Pons (tissue), 1 donor: ENCODE data around the gene UGT3A1.
"Not testable (repeated sequence)": the region's sequence is repeated elsewhere in the genome, so short reads cannot be mapped to it uniquely, and the experiment has no call there.

Experiments
- DNase-seq: peaks from one replicate; pipeline ENCODE4 v3.0.0-alpha.2; 2016; ENCODE audit warnings: low spot score

UGT3A1 gene, protein sequence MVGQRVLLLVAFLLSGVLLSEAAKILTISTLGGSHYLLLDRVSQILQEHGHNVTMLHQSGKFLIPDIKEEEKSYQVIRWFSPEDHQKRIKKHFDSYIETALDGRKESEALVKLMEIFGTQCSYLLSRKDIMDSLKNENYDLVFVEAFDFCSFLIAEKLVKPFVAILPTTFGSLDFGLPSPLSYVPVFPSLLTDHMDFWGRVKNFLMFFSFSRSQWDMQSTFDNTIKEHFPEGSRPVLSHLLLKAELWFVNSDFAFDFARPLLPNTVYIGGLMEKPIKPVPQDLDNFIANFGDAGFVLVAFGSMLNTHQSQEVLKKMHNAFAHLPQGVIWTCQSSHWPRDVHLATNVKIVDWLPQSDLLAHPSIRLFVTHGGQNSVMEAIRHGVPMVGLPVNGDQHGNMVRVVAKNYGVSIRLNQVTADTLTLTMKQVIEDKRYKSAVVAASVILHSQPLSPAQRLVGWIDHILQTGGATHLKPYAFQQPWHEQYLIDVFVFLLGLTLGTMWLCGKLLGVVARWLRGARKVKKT

DNA sequence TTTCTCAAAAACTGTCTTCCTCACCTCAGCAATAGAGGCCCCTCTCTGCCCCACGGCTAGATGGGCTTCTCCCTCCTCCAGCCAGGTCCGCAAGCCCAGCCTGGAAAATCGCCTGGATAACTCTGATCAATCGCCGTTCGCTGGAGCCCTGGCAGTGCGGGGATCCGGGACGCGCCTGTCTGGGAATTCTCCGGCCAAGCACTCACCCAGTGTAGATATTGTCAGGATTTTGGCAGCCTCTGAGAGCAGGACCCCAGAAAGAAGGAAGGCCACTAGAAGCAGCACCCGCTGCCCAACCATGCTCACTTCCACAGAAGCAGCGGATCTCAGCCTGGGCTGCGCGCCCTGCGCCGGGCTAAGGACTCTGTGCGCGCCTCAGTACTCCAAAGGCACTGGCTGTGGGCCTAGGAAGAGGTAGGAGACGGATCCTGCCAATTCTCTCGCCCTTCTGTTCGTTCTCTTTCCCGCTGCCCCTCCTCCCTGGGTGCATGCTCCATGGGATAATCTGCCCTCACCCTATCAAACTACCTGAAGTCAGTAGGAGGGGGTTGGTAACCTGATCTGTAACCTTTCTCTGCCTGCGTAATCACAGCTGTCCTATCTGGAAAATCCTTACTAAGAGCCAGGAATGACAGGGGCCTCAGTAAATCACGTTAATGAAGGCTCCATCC lies at the start of gene UGT3A1:
TSS of gene UGT3A1 (minus strand) at position 450 of the 671 bp plus-strand sequence. CDS start at position 300, 150 bp downstream.
- DNase-seq: no peak

DNA sequence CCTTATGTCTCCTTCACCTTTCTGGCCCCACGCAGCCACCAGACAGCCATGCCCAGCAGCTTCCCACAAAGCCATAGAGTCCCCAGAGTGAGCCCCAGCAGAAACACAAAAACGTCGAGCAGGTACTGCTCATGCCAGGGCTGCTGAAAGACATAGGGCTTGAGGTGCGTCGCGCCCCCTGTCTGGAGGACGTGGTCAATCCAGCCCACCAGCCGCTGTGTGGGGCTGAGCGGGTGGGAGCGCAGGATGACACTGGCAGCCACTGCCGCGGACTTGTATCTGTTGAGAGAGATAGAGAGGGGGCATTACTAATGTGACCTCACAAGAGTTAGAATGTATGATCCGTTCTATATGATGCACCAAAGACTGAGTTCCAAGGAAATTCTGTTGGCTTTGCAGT lies 44.5 kb upstream of the UGT3A1 start:
- no peak for DNase-seq

DNA sequence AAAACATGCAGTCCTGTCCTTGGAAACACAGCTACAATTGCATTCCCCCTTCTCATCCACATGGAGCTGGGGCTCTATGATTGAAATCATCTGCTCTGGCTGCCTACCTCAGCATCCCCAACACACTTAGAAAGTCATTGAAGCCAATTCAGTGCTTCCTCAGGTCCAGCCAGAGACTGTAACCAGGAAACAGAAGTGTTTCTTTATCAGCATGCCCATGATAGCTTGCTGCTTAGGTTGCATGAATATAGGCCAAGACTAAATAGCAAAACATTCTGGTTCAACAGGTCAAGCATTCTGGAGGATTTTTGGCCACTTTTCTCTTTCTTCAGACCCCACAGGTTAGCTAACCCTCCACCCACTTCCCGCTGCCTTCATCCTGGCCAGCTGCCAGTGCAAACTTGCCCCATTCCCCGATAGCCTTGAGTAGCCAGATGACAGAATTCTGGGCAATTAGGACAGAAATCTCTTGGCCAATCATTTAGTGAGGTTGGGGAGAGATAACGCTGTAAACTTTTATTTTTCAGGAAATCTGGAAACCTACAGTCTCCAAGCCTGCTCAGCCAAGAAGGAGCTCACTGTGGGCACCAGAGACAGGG lies 43.4 kb upstream of the UGT3A1 start:
- DNase-seq: not testable (repeated sequence)

DNA sequence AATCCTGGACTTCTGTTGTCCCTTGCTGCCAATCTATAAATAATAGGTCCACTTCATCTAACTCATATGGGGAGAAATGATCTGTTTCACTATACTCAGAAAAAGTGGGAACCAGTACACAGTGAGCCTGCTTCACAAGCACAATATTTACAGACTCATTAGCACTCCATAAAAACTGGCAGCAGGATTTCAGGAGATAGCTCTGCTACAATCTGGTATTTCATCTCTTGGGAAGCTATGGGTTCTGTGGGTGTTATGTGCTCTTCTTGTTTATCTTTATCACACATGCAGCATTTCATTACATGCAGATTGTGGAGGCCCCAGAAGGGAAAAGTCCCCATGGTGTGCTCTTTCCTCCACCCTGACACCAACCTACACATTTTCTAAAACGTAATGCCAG lies 42.3 kb upstream of the UGT3A1 start:
- DNase-seq: no peak

DNA sequence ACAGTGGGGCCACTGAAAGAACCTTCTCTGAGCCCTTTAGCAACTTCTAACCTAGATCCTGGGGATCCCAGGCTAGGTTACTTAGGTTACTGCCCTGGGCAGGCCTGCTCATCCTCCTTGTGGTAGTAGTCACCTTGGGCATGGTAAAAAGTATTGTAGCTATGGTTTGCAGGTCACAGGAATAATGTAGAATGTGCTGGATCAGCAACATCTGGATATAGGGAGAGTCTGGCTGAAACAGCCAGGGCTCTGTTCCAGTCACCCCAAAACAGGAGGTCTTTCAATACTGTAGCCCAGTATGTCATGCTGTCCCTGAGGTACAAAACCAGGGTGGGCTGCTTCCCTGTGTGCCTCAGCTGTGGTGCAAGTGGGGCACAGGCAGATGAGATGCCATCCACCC lies 41.9 kb upstream of the UGT3A1 start:
- no peak for DNase-seq

DNA sequence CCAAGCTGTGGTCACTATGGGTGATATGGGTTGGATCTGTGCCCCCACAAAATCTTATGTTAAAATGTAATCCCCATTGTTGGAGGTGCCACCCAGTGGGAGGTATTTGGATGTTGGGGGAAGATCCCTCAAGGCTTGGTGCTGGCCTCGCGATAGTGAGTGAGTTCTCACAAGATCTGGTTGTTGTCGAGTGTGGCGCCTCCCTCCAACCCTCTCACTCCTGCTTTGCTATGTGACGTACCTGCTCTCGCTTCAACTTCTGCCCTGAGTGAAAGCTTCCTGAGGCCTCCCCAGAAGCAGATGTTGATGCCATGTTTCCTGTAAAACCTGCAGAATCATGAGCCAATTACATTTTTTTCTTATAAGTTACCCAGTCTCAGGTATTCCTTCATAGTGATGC lies 40.0 kb upstream of the UGT3A1 start:
- no peak for DNase-seq

DNA sequence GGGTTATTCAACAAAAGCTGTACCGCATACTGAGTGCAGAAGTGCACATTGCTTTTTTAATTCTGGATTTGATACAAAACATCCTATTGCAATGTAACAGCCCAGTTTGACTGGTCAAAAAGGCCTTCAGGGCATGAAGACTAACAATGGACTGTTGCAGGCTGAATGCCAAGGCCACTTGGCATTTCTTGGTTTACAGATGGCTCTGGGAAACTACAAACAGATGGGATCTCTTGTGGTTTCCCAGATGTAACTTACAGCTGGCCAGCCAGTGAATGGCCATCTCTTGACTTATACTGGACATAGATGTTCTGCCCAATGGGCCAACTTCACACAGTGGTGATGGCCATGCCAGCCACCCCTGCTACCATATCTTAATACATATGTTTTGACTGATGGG lies 38.7 kb upstream of the UGT3A1 start:
- DNase-seq: peak; percentile 89

DNA sequence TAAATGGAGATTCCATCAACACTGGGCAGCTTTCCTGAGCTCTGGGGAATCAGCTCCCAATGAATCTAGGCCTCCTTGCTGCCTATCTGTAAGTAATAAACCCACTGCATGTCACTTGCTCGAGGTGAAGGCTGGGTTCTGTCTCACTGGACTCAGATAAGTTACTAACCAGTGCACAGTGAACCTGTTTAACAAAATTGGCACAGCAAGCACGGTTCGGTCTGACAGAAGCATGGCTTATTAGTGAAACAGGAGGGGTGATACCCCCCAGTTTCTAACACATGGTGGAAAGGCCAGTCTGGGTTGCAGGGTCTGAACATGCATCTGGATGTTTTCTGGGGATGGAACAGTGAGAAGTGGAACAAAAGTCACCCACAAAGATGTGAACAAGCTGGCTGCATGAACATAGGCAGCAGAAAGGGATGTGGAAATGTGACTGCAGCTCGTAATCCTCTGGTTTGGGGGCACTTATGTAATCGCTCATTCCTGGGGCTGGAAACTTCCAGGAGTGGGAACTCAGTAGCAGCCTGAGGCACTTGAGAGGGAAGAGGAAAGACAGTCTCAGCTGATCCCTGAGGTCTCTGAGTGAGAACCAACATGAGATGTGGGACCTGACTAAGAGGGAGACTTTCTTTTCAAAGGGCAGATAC lies 37.8 kb upstream of the UGT3A1 start:
- DNase-seq: no peak

DNA sequence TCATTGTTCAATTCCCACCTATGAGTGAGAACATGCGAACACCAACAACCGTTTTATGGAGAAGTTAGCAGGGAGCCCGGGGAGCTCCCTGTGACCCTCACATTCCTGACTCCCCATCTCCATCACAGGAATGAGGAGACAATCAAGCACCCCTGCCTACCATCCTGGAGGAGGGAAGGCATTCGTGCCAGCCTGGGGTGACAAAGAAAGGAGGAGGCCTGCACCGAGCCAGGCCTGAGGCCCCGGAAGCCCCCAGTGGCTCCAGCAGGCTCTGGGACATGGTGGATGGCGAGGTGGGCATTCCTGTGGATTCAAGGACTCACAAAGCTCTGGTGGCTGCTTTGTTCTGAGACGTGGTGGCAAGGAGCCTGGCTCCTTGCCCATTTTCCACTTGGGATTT lies 36.5 kb upstream of the UGT3A1 start:
- DNase-seq: no peak

DNA sequence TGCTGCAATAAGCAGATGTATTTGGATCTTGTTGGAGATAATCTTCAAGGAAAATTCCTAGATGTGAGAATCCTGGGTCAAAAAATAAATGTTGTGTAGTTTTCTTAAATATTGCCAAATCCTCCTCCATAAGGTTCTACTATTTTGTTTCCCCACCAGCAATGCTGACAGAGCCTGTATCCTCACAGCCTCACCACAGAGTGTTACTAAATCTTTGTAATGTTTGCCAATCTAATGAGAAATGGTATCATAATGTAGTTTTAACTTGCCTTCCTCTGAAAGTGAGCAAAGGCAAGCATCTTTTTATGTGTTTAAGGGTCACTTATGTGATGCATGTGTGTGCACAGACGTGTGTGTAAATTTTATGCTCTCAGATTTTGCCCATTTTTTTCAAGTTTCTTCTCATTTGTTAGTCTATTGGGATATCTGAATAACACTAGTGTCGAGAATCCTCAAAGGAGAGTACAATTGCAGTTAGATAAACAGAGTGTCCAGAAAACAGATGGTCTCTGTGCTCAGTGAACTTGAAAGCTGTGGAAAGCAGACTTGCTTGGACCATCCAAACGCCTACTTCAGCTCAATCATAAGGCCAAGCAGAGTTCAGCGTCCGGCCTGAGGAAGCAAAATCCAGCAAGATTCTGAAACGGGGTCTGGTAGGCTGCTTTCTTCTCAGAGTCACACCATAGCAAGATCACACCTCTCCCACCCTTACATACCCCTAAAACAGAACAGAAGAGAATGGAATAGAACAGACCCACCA lies 35.7 kb upstream of the UGT3A1 start:
- DNase-seq: no peak

DNA sequence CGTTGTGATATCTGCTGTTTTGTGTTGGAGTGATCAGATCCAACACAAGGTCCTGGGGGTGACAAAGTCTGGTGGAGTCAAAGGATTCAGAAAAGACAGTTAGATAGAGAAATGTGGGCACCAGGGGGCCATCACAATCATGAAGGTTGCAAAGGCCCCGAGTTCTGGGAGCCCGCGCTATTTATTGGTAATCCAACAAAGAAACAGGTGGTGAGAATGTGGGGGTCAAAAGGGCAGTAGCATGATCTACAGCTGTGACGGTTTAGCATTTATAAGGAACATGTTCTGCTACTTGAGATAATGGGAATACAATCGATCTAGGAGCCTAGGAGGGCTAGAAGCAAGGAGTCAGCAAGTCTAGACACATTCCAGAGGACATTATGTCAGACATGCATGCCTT lies 31.1 kb upstream of the UGT3A1 start:
- not testable (repeated sequence) for DNase-seq

DNA sequence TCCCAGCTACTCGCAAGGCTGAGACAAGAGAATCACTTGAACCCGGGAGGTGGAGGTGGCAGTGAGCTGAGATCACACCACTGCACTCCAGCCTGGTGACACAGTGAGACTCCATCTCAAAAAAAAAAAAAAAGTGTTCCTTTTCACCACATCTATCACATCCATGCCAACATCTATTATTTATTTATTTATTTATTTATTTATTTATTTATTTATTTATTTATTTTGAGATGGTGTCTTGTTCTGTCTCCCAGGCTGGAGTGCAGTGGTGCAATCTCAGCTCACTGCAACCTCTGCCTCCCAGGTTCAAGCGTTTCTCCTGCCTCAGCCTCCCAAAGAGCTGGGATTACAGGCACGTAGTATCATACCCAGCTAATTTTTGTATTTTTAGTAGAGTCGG lies 28.4 kb upstream of the UGT3A1 start:
- DNase-seq: not testable (repeated sequence)

DNA sequence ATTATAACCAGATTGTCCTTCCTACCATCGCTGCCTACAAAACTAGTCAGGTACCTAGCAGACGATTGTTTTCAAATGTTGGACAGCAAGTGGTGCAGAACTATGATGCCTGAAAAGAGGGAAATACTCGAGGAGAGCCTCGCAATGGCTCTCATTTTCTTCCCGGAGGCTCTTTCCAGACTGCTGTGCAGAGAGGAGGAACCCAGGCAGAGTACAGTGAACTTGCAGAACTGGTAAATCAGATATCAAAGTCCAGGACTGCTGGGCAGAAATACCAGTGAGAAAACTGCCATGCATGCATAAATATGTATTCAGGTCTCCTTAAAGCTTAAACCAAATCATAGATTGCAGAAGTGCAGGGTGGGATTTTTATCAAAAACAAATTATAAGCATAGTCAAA lies 26.4 kb upstream of the UGT3A1 start:
- no peak for DNase-seq

DNA sequence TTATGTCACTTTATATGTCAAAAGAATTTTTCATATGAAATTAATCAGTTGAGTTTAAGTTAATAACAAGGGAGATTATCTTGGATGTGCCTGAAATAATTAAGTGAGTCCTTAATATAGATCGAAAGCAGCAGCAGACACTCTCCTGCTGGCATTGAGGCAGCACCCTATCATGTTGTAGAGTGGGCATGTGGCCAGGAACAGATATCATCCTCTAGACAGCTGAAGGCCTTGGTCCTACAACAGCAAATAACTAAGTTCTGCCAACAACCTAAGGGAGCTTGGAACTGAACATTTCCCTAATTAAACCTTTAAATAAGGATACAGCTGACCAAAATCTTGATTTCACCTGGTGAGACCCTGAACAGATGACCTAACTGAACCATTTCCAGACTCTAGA lies 25.8 kb upstream of the UGT3A1 start:
- no peak for DNase-seq

DNA sequence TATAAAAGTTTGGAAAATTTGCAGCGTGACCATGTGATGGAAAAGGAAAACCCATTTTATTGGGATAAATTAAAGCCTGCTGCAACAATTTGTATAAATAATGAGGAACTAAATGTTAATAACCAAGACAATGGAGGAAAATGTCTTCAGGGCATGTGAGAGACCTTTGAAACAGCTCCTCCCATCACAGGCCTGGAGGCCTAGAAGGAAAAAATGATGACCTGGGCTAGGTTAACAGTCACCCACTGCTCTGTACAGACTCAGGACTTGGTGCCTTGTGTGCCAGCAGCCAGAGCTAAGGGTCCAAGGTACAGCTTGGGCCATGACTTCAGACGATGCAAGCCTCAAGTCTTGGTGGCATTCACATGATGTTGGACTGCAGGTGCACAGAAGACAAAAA lies 22.0 kb upstream of the UGT3A1 start:
- no peak for DNase-seq

DNA sequence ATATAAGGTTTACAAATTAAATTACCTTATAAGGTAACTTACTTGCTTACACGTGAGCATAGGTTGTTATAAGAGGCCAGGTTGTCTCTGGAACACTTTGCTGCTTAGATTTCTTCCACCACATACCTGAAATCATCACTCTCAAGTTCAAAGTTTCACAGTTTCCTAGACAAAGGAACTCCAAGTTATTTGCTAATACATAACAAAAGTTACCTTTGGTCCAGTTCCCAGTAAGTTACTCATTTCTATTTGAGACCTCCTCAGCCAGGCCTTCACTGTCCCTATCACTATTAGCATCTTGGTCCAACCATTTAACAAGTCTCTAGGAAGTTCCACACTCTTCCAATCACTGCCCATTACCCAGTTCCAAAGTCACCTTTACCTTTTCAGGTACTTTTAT lies 18.5 kb upstream of the UGT3A1 start:
- DNase-seq: no peak

DNA sequence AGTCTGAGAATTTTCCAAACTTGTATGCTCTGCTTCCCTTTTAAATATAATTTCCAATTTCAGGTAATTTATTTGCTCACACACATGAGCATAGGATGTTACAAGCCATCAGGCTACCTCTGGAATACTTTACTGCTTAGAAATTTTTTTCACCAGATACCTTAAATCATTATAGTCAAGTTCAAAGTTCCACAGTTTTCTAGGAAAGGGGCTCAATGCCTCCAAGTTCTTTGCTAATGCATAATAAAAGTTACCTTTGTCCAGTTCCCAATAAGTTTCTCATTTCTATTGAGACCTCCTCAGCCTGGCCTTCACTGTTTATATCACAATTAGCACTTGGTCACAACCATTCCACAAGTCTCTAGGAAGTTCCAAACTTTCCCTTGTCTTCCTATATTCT lies 16.2 kb upstream of the UGT3A1 start:
- DNase-seq: no peak

DNA sequence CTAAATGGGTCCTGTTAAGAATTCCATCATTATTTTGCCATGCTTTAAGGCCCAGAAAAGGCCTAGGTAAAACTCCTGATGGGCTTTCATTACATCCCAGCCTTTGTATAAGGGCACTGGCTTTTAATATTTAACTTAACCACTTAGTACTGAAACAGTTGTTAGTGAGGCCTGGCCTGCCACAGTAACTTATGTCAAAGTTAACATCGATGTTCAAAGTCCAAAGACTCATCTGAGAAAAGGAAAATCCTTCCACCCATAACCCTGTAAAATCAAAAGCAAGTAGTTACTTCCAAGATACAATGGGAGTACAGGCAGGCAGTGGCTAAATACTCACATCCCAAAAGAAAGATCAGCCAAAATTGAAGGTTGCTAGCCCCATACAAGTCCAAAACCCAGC lies 15.0 kb upstream of the UGT3A1 start:
- no peak for DNase-seq

DNA sequence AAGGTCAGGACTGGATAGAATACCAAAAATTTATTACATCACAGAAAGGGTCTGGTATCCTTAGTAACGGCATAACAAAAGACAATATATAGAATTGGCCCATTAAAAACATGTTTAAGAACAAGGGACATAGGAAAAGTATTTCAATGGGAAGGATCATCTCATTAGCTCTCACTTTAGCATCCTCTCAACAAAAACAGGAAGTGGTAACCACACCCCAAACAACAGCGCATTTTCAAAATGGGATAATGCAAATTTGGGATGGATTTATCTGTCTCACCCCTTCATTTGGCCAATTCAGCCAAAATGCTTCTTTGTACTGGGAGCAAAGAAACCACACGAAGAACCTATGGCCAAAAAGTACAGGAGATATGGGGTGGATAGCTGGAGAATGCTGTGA lies 9.8 kb upstream of the UGT3A1 start:
- no peak for DNase-seq

DNA sequence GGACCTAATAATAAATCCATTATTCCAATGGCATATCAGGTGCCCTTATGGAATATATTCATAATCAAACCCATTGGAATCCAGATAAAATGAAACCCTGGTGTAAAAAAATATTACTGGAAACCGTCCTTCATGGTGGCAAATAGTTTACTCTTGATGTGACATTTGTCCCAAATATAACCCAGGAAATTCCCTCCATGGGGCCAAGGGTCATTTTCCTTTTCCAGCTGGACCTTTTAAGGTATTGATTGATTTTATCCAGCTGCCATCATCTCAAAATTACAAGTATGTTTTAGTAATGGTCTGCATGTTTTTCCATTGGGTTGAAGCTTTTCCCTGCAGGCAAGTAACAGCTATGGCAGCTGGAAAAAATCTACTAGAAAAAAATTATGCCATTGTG lies 8.4 kb upstream of the UGT3A1 start:
- no peak for DNase-seq

DNA sequence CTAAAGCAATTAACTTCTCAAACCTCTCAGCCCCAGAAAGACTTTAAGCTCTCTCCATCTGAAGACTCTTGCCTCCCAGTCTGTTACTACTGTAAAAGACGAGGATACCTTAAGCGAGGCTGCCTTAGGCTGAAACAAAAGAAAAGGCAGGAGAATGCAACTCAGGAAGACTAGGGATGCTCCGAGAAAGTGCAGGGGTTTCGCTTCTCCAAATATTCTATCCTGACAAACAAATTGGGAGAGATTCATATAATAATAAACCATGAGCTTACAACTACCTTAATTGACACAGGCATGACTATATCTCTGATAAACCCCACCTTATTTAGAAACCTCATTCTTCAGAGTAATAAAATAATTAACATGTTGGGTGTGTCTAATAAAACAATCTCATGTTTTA lies 4.9 kb upstream of the UGT3A1 start:
- no peak for DNase-seq

DNA sequence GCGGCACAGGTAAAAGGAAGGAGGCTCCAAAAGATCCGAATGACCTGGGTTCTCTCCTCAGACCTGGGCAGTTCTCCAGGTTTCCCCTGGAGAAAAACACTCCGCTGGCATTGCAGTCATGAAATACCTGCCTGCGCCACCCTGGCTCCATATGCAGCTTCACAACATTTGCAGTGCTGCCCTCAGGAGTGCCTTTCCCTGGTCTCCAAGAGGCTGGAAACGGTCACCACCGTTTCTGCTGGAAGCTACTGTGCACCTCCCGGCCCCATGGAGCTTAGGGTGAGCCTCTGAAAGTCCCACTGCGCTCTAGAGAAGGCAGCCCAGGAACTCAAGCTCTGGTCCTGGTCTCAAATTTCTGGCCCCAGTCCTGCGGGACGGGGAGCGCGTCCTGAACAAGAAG lies 670 bp downstream of the UGT3A1 start:
- no peak for DNase-seq
